HCT116 (cell line): Measurements from ENCODE around the gene OR8K3. TPM values are rescaled to one million over a fixed set of nuclear protein-coding genes. Genes with fewer than 3 reads are reported as not detected.

Experiments
- ATAC-seq: fragments of 200-7000 bp; cut with Tn5 transposase; 2 replicates; pipeline ENCODE4 v1.9.1; 2020; ENCODE audit warnings: mild to moderate bottlenecking, moderate library complexity
- BruUV-seq: library from RNA; stranded (reverse); fragments of 400-500 nt; replicated peaks from 2 replicates; lab custom pipeline; 2021; lab: Mats Ljungman, UMichigan
- CTCF ChIA-PET: fragments of 300-600 bp; sonication (Branson Sonifier 250); formaldehyde crosslinking; loops from one replicate; lab custom pipeline; 2021; ENCODE audit warnings: antibody characterized with exemption; lab: Charles Lee
- POLR2A ChIA-PET: fragments of 300-600, 350-600 bp; sonication (Branson Sonifier 250); formaldehyde crosslinking; loops from one replicate; lab custom pipeline; 2021; ENCODE audit warnings: antibody characterized with exemption; lab: Charles Lee
- RAD21 ChIA-PET, 2 experiments: fragments of 300-600 bp; sonication (Branson Sonifier 250); formaldehyde crosslinking; loops; one replicate each; lab custom pipeline; 2023; ENCODE audit warnings: low total read pairs in 2 of 2; ENCODE audit not compliant: uncharacterized antibody in 2 of 2, unreplicated experiment in 2 of 2, low non-redundant PET in 1 of 2; lab: Charles Lee
- DNase-seq: peaks from one replicate; pipeline ENCODE4 v3.0.0-alpha.2; 2010; ENCODE audit warnings: low read depth, low spot score
- H2AFZ ChIP-seq: fragments of 200-600 bp; shearing (Covaris generic), sonication (generic); 2 replicates; pipeline ENCODE4 v1.6.1; 2017; ENCODE audit warnings: low read depth, mixed run types, mixed read lengths, antibody characterized with exemption, low read length; ENCODE audit not compliant: poor library complexity, severe bottlenecking
- H3K27ac ChIP-seq: 2 replicates; pipeline ENCODE4 v1.5.1; 2012; ENCODE audit warnings: low read depth, low read length
- H3K27me3 ChIP-seq: fragments of 200-600 bp; sonication (generic); 2 replicates; pipeline ENCODE4 v1.6.1; 2016; ENCODE audit warnings: mixed run types, low read length, mixed read lengths; ENCODE audit not compliant: insufficient read depth
- H3K36me3 ChIP-seq, 2 experiments: fragments of 200-500 bp in 1 of 2; fragments of 200-600 bp in 1 of 2; sonication (Bioruptor generic) in 1 of 2; sonication (generic) in 1 of 2; 2 replicates each; pipeline versions ENCODE4 v1.5.1 to v1.6.1; 2014 to 2016; ENCODE audit warnings: low read length in 2 of 2, inconsistent platforms in 1 of 2, mixed read lengths in 1 of 2, mixed run types in 1 of 2; ENCODE audit not compliant: insufficient read depth in 2 of 2, control insufficient read depth in 1 of 2
- H3K4me1 ChIP-seq, 2 experiments: fragments of 200-600 bp in 1 of 2; sonication (generic) in 1 of 2; 2 replicates each; pipeline versions ENCODE4 v1.5.1 to v1.6.1; 2012 to 2017; ENCODE audit warnings: low read length in 2 of 2, inconsistent platforms in 1 of 2, mild to moderate bottlenecking in 1 of 2, mixed read lengths in 1 of 2, mixed run types in 1 of 2, moderate library complexity in 1 of 2; ENCODE audit not compliant: insufficient read depth in 2 of 2, control insufficient read depth in 1 of 2
- H3K4me2 ChIP-seq: fragments of 200-600 bp; sonication (generic); 2 replicates; pipeline ENCODE4 v1.6.1; 2017; ENCODE audit warnings: mixed run types, low read length, mixed read lengths
- H3K4me3 ChIP-seq, 2 experiments: fragments of 200-600 bp in 1 of 2; sonication (generic) in 1 of 2; replicated peaks in 1 of 2; 2 replicates each; pipeline ENCODE4 v1.5.1; 2011 to 2016; ENCODE audit warnings: low read length in 2 of 2, control low read depth in 1 of 2, low read depth in 1 of 2, mild to moderate bottlenecking in 1 of 2, mixed read lengths in 1 of 2, mixed run types in 1 of 2
- H3K79me2 ChIP-seq: fragments of 200-600 bp; sonication (generic); 2 replicates; pipeline ENCODE4 v1.6.1; 2017; ENCODE audit warnings: mild to moderate bottlenecking, mixed run types, low read length, moderate library complexity, mixed read lengths; ENCODE audit not compliant: insufficient read depth
- H3K9ac ChIP-seq: fragments of 200-600 bp; sonication (generic); 2 replicates; pipeline ENCODE4 v1.6.1; 2016; ENCODE audit warnings: low read length, mixed read lengths
- H3K9me2 ChIP-seq: fragments of 200-600 bp; sonication (generic), shearing (Covaris generic); 2 replicates; pipeline ENCODE4 v1.6.1; 2017; ENCODE audit warnings: mixed run types, mild to moderate bottlenecking, moderate library complexity; ENCODE audit not compliant: insufficient read depth
- H3K9me3 ChIP-seq, 2 experiments: fragments of 200-500 bp in 1 of 2; fragments of 200-600 bp in 1 of 2; sonication (Bioruptor generic) in 1 of 2; sonication (generic) in 1 of 2; 2 replicates each; pipeline ENCODE4 v1.6.1; 2014 to 2017; ENCODE audit warnings: low read length in 2 of 2, mixed read lengths in 2 of 2, inconsistent platforms in 1 of 2, low read depth in 1 of 2, mild to moderate bottlenecking in 1 of 2, mixed run types in 1 of 2, moderate library complexity in 1 of 2; ENCODE audit not compliant: control insufficient read depth in 1 of 2, insufficient read depth in 1 of 2
- H4K20me1 ChIP-seq: fragments of 200-600 bp; sonication (generic), shearing (Covaris generic); 2 replicates; pipeline ENCODE4 v1.6.1; 2017; ENCODE audit warnings: mixed run types, mild to moderate bottlenecking, moderate library complexity; ENCODE audit not compliant: insufficient read depth
- ATF3 ChIP-seq: IDR thresholded peaks from 2 replicates; pipeline ENCODE4 v1.6.1; 2012
- CBX3 ChIP-seq: IDR thresholded peaks from 2 replicates; pipeline ENCODE4 v1.6.1; 2012; ENCODE audit warnings: low read depth
- CTCF ChIP-seq, 3 experiments: fragments of 200-600 bp in 1 of 3; sonication (generic) in 1 of 3; IDR thresholded peaks in 2 of 3; conservative IDR thresholded peaks in 1 of 3; 2 replicates each; pipeline ENCODE4 v1.5.1; 2012 to 2017; ENCODE audit warnings: low read depth in 2 of 3, low read length in 2 of 3, antibody characterized with exemption in 1 of 3, borderline replicate concordance in 1 of 3, control low read depth in 1 of 3, mild to moderate bottlenecking in 1 of 3, mixed read lengths in 1 of 3, mixed run types in 1 of 3, moderate library complexity in 1 of 3; ENCODE audit not compliant: insufficient read depth in 1 of 3
- EGR1 ChIP-seq: IDR thresholded peaks from 2 replicates; pipeline ENCODE4 v1.6.1; 2012; ENCODE audit warnings: low read depth
- ELF1 ChIP-seq: IDR thresholded peaks from 2 replicates; pipeline ENCODE4 v1.6.1; 2012; ENCODE audit warnings: low read depth, borderline replicate concordance
- JUND ChIP-seq: IDR thresholded peaks from 2 replicates; pipeline ENCODE4 v1.6.1; 2012
- MAX ChIP-seq: IDR thresholded peaks from 2 replicates; pipeline ENCODE4 v1.6.1; 2012
- POLR2A ChIP-seq: IDR thresholded peaks from 2 replicates; pipeline ENCODE4 v1.7.0; 2011; ENCODE audit warnings: borderline replicate concordance; ENCODE audit not compliant: insufficient read depth, insufficient read length; ENCODE audit errors: extremely low read depth
- REST ChIP-seq: IDR thresholded peaks from 2 replicates; pipeline ENCODE4 v1.6.1; 2012; ENCODE audit warnings: low read depth
- SIN3A ChIP-seq: IDR thresholded peaks from 2 replicates; pipeline ENCODE4 v1.6.1; 2012; ENCODE audit warnings: low read depth
- SP1 ChIP-seq: IDR thresholded peaks from 2 replicates; pipeline ENCODE4 v1.6.1; 2012; ENCODE audit warnings: low read depth
- SRF ChIP-seq: IDR thresholded peaks from 2 replicates; pipeline ENCODE4 v1.6.1; 2012; ENCODE audit warnings: low read depth
- TCF7L2 ChIP-seq: IDR thresholded peaks from 2 replicates; pipeline ENCODE4 v1.7.0; 2011; ENCODE audit warnings: borderline replicate concordance, inconsistent platforms; ENCODE audit not compliant: insufficient read depth, insufficient read length; ENCODE audit errors: extremely low read depth
- ZBTB33 ChIP-seq: IDR thresholded peaks from 2 replicates; pipeline ENCODE4 v1.6.1; 2011; ENCODE audit warnings: mild to moderate bottlenecking, low read length, moderate library complexity; ENCODE audit not compliant: insufficient replicate concordance; ENCODE audit errors: extremely low read depth
- ZFX ChIP-seq: fragments of 450-650 bp; IDR thresholded peaks from 2 replicates; pipeline ENCODE4 v1.6.1; 2017
- ZNF274 ChIP-seq: fragments of 200-500 bp; sonication (Bioruptor generic); IDR thresholded peaks from 2 replicates; pipeline ENCODE4 v1.6.1; 2014; ENCODE audit warnings: mild to moderate bottlenecking, low read depth, low read length, inconsistent platforms
- intact Hi-C: fragments of 100-400 bp; cut with micrococcal nuclease; formaldehyde crosslinking; loops from 2 replicates; pipeline ENCODE4 v1.10.0; 2022
- total RNA-seq: library from RNA; stranded (reverse); gene quantifications from one replicate; pipeline ENCODE4 v1.2.1, GENCODE V29; 2021; ENCODE audit not compliant: unreplicated experiment

The OR8K3 gene
- total RNA-seq, 1 experiment from 2014 or later, result not detected

GRCh38 chr11:56307836-56308235, 7.1 kb upstream of the OR8K3 start:
- no peaks in the 10 kb centered on the region for H3K79me2 ChIP-seq
- no peaks in the 10 kb centered on the region for H3K9me2 ChIP-seq
- ATAC-seq, result no peak
- BruUV-seq, result no TSS peak
- H3K4me3 ChIP-seq, result no peak overlapping the region
- H3K27ac ChIP-seq, result no peak overlapping the region
- no peaks in the 10 kb centered on the region for H4K20me1 ChIP-seq
- H3K4me2 ChIP-seq, result no peak overlapping the region
- H3K27me3 ChIP-seq, result no peaks in the 10 kb centered on the region
- ChIA-PET POLR2A (no interaction called here), RAD21 (no interaction called here), CTCF (no interaction called here)
- no peaks in the 10 kb centered on the region for H3K4me1 ChIP-seq
- H3K9ac ChIP-seq, result no peak overlapping the region
- intact Hi-C loops, result no loop called here
- DNase-seq, result no peak
- no peaks in the 10 kb centered on the region for H3K36me3 ChIP-seq
- no peak overlapping the region for H2AFZ ChIP-seq
- H3K9me3 ChIP-seq, result peaks cover 25 to 40% of the 10 kb centered on the region in 2 experiments; a peak in 2 of 4 replicates
- TF ChIP-seq ZBTB33 (no peak), EGR1 (no peak), TCF7L2 (no peak), REST (no peak), POLR2A (no peak), CBX3 (no peak), JUND (no peak), ATF3 (no peak), ZNF274 (no peak), SRF (no peak), ZFX (no peak), MAX (no peak), ELF1 (no peak), SIN3A (no peak), SP1 (no peak), CTCF (IDR thresholded peaks at IDR 0.05 in 2 of 3, conservative IDR thresholded peaks at IDR 0.05 in 1 of 3; ENCODE audit: borderline replicate concordance in 1 of 3, insufficient read depth in 1 of 3, low read depth in 2 of 3, low read length in 2 of 3) (no peak)
